ENCODE data around the gene ART5.
"Not testable (repeated sequence)": the region's sequence is repeated elsewhere in the genome, so short reads cannot be mapped to it uniquely, and the experiment has no call there.

Gene ART5

GRCh38 chr11:3658252-3658651, 16.5 kb upstream of the ART5 start:
- DNase-seq (ENCODE audit: low spot score), result no peak

DNA sequence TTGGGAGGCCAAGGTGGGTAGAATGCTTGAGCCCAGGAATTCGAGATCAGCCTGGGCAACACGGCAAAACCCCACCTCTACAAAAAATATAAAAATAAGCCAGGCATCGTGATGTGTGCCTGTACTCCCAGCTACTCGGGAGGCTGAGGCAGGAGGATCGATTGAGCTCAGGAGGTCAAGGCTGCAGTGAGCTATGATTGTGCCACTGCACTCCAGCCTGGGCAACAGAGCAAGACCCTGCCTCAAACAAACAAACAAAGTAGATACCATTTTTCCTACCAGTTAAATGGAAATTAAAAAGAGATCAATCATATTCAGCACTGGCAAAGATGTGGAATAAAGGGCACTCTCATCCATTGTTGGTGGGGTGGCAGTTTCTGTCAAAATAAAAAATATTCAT, 15.5 kb upstream of the ART5 start:
- DNase-seq (ENCODE audit: low spot score), result not testable (repeated sequence)

DNA sequence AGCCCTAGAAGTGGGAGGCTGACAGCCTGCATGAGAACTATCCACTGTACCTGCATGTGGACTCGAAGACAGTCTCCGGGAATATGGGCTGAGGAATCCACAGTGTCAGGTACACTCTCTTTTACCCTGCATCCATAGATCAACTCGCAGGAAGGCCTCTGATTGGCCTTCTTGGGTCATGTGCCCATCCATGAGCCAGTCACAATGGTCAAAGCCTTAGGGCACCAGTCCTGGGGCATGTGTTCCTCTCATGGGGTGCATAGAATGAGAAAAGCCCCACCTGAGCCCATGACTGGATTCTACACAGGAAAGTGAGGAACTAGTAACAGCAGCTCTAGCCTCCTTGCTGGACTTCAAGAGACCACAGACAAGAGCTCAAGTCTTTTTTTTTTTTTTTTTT, 13.8 kb upstream of the ART5 start:
- DNase-seq (ENCODE audit: low spot score), result no peak

- DNase-seq (ENCODE audit: low spot score), result not testable (repeated sequence)
Observed at GRCh38 chr11:3652514-3652913, 10.7 kb upstream of the ART5 start.

- DNase-seq (ENCODE audit: low spot score), result not testable (repeated sequence)
Observed at GRCh38 chr11:3649374-3649773, 7.6 kb upstream of the ART5 start.

DNA sequence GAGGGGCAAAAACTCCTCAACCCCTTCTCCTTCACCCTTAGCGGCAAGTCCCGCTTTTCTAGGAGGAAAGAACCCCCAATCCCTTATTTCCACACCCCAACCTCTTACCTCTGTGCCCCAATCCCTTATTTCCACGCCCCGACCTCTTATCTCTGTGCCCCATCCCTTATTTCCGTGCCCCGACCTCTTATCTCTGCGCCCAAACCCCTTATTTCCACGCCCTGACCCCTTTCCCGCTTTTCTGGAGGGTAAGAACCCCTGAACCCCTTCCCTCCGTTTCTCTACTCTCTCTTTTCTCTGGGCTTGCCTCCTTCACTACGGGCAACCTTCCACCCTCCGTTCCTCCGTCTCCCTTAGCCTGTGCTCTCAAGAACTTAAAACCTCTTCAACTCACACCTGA, 7.1 kb upstream of the ART5 start:
- not testable (repeated sequence) for DNase-seq (ENCODE audit: low spot score)

DNA sequence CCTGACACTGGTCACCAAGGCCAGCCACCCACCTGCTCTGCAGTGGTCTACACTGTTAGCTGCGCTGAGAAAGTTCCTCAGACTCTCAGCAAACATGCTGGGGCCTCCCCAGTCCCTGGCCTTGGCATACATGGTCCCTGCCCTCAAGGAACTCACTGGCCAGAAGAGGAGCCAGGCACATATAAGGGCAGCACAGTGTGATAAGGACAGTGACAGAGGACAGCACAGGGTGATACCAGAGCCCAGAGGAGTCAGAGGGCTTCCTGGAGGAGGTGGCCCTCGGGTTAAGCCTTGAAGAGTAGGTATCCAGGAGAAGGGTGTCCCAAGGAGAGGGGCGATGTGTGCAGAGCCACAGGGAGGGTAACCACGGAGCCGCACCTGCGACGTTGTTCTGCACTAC, 3.8 kb upstream of the ART5 start:
- DNase-seq (ENCODE audit: low spot score), result no peak

DNA sequence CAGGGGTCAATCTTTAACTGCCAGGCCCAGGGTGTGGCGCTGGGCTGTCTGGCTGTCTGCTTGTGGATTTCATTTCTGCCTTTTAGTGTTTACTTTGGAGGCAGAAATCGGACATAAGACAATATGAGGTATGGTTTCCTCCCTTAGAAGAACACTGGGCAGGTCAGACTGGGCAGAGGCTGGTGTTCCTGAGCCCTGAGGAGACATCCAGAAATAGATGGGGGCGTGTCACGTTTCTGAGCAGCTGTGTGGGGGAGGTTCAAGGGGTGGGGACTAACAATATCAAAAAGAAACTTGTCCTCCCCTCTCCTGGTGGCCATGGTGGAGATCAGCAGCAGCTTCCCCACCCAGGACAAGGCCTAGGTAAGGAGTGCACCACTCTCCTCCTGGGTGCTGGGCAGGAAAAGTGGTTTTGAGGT, 3.0 kb upstream of the ART5 start, which contains the start of gene ART1:
Gene ART1 (plus strand): TSS at position 312 of the 419 bp plus-strand sequence. CDS start 14,086 bp downstream, outside the sequence.
- DNase-seq (ENCODE audit: low spot score), result no peak

GRCh38 chr11:3643102-3643546, 1.3 kb upstream of the ART5 start:
- not testable (repeated sequence) for DNase-seq (ENCODE audit: low spot score)

DNA sequence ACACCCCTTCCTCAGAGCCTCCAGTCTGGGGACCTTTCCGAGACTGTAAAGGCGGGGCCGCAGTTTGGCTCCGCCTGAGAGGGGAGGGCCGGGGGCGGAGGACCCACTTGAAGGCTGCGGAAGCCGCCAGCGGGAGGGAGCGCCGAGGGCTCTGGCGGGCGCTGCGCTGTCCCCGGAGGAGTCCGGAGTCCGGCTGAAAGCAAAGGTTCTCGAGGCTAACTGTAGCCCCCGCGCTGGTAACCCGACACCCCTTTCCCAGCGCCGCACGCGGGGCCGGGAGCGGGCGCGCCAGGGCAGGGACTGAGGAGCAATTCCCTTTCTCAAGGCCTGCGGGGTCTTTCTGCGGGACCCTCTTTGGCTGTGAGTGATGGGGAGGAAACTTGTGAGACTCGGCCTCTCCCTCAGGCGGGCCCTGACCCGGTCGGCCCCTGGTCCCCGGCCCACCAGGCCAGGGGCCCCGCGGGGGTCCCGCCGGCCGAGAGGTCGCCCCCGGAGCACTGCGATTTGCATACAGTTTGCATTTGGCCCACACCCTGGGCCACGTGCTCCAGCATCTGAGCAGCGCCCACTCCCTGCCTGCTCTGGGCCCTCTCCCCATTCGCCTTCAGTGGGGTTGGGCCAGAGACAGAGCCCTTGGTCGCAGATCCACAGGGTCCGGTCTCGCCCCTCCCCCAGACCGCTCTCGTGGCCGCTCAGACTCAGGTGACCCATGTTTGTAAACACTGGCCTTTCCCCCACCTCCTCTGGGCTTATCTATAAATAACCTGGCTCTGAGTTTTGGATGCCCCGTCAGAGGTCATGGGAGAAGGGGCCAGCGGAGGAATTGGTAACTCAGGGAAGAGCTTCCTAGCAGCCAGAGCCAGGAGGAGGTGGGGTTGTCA, 519 bp upstream of the ART5 start:
- DNase-seq (ENCODE audit: low spot score), result peak; percentile 70

DNA sequence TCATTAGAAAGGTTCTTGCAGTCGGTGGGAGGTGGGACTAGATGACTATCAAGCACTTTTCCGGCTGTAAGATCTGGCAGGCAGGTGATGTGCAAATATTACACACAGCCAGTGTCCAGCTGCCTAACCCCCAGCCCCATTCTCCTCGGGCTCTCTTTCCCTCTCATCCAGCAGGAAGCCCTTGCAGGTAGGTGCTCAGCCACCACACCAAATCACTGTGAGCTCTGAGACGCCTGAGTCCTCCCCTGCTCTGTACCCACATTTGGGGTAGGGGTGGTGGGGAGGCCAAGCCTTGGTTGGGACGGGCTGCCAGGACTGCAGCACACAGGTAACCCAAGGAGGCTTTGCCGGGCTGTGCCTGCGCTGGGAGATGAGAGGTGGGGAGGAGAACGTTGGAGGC, 601 bp downstream of the ART5 start:
- no peak for DNase-seq (ENCODE audit: low spot score)

DNA sequence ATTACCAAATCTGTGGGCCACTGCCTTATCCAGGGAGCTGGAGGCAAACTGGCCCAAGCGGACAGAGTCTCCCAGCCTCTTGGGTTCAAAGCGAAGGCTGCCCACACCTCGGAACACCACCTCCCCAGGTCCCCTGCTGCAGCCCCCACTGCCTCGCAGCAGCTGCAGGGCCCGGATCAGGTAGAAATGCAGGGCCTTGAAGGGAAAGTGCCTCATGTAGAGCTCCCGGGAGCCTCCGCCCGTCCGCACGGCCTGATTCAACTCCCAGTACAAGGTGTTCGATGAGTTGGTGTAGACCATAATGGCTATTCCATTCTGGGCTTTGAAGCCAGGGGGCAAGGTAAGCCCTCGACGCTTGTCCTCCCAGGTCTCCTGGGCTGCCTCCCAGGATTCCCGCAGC, 2.0 kb downstream of the ART5 start:
- DNase-seq (ENCODE audit: low spot score), result no peak

DNA sequence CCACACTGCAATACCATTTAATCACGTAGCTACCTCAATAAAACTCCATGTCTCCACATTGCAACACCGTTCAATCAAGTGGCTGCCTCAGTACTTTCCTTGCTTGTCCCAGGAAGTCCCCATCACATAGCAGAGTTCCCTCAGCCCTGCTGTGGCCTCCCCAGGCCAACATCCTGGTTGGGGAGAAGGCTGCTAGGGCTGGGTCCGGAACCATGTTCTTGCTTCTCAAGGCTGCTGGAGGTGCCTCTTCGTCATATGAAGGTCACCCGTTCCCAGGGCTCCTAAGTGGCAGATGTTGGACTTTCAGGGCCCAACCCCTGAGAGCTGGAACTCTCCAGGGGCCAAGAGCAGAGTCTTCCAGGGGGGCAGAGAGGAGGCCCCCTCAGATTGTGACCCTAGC, 3.3 kb downstream of the ART5 start:
- no peak for DNase-seq (ENCODE audit: low spot score)

GRCh38 chr11:3637201-3637600, 4.6 kb downstream of the ART5 start:
- DNase-seq (ENCODE audit: low spot score), result no peak

DNA sequence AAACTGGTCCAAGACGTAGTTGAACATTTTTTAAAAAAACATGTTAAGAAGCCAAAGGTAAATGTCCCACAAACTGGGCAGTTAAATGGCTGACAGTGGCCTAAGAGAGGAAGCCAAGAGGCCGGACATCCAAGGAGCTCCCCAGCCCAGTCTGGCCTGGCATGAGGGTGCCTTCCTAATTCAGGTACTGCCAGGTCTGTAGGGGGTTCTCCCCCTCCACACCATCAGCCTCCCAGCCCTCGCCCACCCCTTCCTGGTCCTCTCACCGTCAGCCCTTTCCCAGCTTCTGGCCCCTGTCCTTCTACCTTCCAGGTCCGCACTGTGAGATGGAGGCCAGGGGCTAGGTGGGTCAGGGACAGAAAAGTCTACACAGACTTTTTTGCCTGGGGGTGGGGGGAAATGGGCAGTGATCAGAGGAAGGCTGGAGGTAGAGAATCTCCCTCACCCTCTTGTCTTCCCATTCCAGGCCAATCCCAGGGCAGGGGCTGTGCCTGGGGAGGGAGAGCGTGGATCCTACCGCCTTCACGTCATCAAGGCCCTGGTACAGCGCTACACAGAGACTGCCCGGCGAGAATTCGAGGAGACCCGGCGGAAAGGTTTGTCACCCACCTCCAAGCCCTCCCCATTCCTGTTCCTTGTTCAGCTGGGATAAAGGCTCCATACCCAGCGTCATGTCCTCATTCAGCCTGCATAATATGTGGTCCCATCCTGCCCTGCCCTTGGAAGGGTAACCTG, 6.0 kb downstream of the ART5 start:
- no peak for DNase-seq (ENCODE audit: low spot score)

DNA sequence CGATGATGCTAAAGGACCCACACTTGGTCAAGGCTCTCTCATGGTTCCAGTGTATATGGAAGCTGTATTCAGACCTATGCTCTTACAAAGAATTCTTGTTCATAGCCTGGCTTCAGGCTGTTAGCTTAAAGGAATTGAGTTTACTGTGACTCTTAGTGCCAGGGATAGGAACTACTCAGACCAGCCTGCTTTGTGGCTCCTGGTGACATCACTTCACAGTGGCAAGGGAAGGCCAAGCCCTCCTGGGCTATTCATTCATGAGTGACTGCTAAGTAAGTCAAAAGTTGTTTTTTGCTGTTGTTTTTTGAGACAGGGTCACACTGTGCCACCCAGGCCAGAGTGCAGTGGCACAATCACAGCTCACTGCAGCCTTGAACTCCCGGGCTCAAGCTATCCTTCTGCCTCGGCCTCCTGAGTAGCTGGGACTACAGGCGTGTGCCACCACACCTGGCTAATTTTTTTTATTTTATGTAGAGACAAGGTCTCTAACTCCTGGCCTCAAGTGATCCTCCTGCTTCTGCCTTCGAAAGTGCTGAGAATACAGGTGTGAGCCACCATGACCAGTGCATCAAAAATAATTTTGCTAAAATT, 9.6 kb downstream of the ART5 start:
- DNase-seq (ENCODE audit: low spot score), result no peak

GRCh38 chr11:3631331-3631730, 10.5 kb downstream of the ART5 start:
- no peak for DNase-seq (ENCODE audit: low spot score)

GRCh38 chr11:3627291-3627690, 14.5 kb downstream of the ART5 start:
- DNase-seq (ENCODE audit: low spot score), result no peak

GRCh38 chr11:3626250-3626960, 15.4 kb downstream of the ART5 start:
- no peak for DNase-seq (ENCODE audit: low spot score)

GRCh38 chr11:3623767-3624458, 17.9 kb downstream of the ART5 start:
- DNase-seq (ENCODE audit: low spot score), result no peak

- DNase-seq (ENCODE audit: low spot score), result no peak
Observed at GRCh38 chr11:3623121-3623520, 18.7 kb downstream of the ART5 start.
